Midbrain (tissue), 1 donor: ENCODE data around the gene GPR150.

ENCODE experiments used
- DNase-seq: peaks from one replicate; lab custom pipeline; 2025; lab: John Stamatoyannopoulos, UW

The GPR150 gene

DNA sequence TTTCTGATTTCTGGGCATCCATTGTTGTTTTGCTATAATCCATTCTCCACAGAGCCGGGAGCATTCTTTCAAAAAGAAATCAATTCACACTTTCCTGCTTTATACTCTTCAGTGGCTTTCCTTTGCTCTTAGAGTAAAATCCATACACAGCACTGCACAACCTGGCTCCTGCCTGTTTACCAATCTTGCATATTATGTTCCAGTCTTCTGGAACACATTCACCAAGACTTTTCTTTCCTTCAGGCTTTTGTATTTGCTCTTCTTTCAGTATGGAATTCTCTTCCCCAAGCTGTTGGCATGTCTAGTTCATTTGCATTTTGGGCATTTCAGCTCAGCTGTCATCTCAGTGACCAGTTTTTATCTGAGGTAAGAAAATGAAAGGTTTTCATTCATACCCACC is 33.0 kb downstream of the GPR150 start:
- no peak for DNase-seq

DNA sequence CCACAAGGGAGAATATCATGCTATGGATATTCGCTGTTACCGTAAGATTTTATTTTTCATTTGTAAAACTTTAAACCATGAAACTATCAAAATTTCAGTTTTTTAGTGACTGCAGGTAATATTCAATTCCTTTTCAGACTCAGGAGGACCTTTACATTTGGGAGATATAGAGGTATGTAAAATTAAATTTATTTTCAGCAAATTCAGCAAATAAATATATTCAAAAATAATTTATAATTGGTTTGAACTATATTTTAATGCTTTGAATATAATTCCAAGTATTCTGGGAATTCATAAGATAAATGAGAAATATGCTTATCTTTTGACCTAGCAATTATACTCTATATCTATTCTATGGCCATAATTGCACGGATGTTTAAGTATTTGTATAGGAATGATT is 34.3 kb downstream of the GPR150 start:
- DNase-seq, result no peak

DNA sequence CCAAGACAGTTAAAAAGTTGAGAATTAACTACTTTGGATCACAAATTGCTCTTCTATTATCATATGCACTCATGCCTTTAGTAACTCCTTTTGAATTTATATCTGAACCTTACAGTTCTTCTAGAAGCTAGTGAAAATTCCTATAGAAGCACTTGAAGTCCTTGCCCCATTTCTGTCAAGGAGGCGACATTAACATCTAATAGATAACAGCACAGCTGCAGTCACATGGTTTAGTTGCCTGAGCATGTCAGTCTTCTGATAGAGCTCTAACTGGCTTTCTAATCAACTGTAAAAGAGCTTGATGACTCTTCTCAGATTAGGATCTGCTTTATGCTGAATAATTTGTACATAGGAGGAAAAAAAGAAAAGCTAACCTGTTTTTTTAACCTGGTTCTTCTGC is 35.7 kb downstream of the GPR150 start:
- DNase-seq, result no peak

DNA sequence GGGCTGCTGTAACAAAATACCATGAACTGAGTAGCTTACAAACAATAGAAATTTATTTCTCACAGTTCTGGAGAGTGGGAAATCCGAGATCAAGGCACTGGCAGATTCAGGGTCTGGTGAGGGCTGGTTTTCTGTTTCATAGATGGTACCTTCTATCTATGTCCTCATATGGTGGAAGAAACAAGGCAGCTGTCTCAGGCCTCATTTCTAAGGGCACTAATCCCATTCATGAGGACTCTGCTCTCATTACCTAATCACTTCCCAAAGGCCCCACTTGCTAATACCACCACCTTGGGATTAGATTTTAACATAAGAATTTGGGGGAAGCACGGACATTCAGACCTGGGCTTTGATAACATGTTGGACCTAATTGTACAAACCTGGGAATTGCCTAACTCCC is 40.2 kb downstream of the GPR150 start:
- DNase-seq, result no peak

DNA sequence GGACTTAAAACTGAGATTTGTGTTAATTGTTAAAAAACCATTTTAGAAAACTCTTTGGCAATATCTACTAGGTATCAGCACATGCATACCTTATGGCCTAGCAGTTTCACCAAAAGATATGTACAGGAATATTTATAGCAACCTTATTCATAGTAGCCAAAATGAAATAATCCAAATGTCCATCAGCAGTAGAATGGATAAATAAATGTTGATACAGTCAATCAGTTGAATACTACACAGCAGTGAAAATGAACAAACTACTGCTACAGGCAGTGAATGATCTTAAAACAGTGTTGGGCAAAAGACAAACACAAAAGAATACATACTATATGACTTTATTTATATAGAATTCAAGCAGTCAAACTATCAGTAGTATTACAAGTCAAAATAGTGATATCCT is 43.1 kb downstream of the GPR150 start:
- no peak for DNase-seq

DNA sequence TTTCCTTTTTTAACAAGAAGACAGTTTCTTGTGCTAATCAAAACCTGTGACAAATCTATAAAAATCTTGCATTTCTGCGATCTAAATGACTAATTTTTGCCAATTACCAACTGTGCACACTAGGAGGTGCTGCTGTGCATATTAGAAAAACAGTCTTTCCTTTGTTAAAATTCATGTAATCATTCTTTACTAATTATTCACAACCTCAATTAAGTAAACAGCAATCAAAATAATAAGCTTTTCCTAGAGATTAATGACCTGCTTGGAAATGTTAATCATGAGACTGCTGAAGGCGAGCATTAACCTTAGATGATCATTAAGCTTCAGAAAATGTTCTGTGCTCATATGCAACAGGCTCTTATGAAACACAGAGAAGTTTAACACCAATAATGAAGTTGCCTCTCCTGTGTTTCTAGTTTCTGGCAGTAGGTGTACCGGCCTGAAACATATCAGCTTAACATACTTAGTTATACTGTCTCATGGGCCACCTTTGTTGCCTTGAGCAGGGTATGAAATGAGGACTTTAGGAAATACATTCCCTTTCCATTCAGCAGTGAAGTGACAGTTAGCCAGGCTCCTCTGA is 44.4 kb downstream of the GPR150 start:
- DNase-seq, result peak; percentile 75

DNA sequence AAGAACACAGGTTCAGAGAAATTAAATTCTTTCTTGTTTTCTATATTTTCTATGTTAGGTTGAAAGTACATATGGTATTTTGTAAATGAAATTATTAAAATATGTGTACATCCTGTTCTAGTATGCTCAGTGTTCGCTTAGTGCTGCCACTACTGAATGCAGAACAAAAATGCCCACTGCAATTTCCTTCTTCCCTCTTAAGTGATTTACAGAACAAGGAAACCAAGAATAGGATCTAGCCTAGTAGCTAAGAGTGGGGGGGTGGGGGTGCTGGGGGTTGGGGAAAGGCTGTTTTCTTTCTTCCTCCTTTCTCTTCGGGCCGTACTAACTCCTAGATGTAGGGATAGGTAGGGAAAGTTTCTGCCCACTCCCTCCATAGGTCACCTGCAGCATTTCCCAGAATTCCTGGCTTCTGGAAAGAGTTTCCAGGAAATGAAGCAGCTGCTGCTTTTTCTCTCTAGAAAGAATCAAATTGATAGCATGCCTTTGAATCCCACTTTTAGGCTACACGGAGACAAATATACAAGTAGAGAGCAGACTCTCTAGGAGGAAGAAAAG is 47.3 kb downstream of the GPR150 start:
- DNase-seq, result no peak

DNA sequence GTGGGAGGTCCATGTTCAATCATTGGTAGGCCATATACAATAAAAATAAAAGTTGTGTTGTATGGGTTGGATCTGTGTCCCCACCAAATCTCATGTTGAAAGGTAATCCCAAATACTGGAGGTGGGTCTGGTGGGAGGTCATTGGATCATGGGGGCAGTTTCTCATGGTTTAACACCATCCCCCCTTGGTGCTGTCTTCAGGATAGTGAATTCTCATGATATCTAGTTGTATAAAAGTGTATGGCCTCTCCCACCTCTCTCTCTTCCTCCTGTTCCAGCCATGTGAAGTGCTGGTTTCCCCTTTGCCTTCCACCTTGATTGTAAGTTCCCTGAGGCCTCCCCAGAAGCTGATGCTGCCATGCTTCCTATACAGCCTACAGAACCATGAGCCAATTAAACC is 47.8 kb downstream of the GPR150 start:
- DNase-seq, result no peak

DNA sequence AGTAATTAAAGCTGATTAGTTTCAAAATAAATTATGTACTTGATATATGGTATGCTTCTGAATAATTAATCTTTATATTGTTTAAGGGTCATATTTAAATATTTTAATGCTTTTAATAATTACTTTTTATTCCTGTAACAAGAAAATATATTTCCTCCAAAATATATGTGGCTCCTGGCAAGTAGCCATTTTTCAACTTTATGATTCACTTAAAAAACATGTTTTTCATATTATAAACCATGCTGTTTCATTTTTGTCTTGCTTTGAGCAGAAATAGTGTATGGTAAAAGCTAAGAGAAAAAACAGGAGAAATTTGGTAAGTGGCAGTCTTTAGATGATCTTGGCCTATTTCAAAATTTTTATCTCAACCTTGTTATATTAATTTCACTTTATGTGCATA is 48.3 kb downstream of the GPR150 start:
- no peak for DNase-seq

DNA sequence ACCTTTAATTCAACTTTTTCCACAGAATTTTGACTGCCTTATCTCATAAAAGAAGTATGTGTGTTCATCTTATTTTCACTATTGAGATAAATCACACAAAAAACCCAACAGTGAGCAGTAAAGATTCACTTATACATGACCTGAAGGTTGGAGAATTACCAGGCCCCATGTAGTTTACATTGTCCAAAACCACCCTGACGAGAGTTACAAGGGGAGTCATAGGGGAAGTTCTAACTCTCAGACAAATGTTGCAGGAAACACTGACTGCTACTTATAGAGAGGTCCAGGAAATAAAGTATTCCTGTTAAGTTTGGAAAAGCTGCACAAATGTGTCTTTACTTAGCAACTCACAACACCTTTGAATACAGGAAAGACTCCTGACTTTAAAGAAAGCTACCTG is 48.8 kb downstream of the GPR150 start:
- DNase-seq, result no peak

DNA sequence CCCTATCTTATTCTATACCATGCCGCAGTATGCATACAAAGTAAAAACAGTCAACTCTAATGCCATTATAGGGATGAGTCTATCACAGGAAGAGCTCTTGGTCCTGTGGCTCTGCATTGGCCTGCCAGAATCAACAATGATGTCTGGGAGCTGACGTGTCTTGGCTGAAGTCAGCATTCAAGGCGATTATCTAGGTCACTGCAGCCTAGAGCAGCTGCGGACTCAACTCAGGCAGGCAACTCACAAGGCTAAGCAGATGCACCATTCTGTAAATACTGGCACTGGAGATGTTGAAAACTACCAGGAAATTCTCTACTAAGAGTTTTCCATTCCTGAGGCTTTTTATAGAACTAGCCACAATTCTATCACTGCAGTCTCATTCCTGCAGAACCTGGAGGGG is 49.7 kb downstream of the GPR150 start:
- peak; percentile 21 for DNase-seq

DNA sequence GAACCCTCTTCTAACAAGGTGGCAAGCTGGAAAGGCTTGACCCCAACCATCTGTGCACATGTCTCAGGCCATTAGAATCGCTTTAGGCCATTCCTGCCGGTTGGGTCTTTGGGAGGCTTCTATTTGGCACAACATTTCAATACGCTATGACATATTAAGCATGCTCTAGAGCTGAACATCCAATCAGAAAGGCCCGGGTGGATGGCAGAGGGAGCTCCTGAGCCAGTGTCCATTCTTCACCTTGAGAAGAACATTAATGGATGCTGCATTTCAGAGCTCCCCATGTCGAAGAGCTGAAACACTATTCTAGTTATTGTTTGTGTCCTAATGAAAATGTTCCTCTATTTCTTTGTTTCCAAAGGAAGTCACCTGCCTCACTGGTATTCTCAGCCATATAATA is 50.1 kb downstream of the GPR150 start:
- no peak for DNase-seq

DNA sequence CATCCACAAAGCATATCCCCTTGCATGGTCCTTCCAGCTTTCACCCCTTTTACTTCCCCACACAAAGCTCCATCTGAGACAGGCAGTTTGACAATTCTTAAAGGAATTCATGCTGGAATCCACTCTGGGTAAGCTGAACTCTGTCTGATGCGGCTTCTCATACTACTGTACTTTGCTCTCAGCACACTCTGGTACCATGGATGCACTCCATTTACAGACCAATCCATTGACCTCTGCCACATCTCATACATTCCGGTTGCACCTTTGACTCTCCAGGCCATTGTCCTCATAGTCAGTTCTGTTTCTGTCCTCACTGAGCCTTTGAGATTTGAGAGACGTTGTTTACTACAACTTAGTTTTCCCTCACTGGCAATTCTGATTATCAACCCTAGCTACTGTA is 50.7 kb downstream of the GPR150 start:
- no peak for DNase-seq
